Measurements from ENCODE around the gene TRMT2A.

The TRMT2A gene

DNA sequence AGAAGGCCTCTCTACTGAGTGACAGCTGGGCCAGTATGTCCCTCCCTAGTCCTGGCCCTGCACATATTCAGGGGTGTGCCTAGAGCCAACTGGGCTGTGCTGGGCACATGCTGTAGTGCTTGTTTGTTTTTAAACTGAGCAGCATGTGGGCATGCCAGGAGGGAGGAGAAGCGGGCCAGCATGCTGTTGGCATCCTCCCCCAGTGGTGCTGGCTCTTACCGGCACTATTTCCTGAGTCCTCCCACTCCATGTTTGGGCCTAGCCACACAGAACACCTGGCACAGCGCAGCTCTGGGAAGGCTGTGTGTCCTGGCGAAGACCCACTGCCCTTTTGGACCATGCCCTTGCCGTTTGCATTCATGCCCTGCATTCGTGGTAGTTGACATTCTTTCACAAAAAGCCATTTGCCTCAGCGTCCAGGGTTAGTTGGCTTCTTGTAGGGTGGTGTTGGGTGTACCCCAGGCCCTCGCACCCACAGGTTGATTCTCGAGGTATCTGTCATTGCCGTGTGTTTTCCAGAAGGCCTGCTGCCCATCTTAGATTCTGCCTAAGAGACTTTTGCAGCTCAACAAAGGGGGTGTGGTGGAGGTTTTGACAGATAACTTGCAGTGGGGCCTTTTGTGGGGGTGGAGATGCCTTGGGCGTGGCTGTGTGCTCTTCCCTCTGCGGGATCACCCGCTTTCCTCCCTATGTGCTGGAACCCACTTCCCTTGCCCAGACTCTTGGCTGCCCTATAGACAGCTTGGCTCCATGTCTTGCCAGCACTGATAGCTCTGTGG, 23.4 kb downstream of the TRMT2A start:
- TF ChIP-seq, protein P1, sequence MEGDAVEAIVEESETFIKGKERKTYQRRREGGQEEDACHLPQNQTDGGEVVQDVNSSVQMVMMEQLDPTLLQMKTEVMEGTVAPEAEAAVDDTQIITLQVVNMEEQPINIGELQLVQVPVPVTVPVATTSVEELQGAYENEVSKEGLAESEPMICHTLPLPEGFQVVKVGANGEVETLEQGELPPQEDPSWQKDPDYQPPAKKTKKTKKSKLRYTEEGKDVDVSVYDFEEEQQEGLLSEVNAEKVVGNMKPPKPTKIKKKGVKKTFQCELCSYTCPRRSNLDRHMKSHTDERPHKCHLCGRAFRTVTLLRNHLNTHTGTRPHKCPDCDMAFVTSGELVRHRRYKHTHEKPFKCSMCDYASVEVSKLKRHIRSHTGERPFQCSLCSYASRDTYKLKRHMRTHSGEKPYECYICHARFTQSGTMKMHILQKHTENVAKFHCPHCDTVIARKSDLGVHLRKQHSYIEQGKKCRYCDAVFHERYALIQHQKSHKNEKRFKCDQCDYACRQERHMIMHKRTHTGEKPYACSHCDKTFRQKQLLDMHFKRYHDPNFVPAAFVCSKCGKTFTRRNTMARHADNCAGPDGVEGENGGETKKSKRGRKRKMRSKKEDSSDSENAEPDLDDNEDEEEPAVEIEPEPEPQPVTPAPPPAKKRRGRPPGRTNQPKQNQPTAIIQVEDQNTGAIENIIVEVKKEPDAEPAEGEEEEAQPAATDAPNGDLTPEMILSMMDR (IDR thresholded peaks at IDR 0.05; ENCODE audit: control insufficient read depth, extremely low read depth, insufficient read depth) = no peak
- H3K4me3 ChIP-seq (ENCODE audit: low read depth, low read length) = no peak overlapping the region
- no peak for DNase-seq (ENCODE audit: low read depth)

GRCh38 chr22:20092477-20092854, 24.6 kb downstream of the TRMT2A start:
- TF ChIP-seq, protein P1 (IDR thresholded peaks at IDR 0.05; ENCODE audit: control insufficient read depth, extremely low read depth, insufficient read depth) = no peak
- H3K4me3 ChIP-seq (ENCODE audit: low read depth, low read length) = no peak overlapping the region
- DNase-seq (ENCODE audit: low read depth) = no peak

GRCh38 chr22:20091690-20092476, 25.1 kb downstream of the TRMT2A start:
- TF ChIP-seq, protein P1 (IDR thresholded peaks at IDR 0.05; ENCODE audit: control insufficient read depth, extremely low read depth, insufficient read depth) = no peak
- no peak overlapping the region for H3K4me3 ChIP-seq (ENCODE audit: low read depth, low read length)
- DNase-seq (ENCODE audit: low read depth) = no peak

GRCh38 chr22:20090730-20091240, 26.2 kb downstream of the TRMT2A start:
- no peak for DNase-seq (ENCODE audit: low read depth)
- TF ChIP-seq, protein P1 (IDR thresholded peaks at IDR 0.05; ENCODE audit: control insufficient read depth, extremely low read depth, insufficient read depth) = no peak
- no peak overlapping the region for H3K4me3 ChIP-seq (ENCODE audit: low read depth, low read length)

GRCh38 chr22:20089977-20090729, 26.9 kb downstream of the TRMT2A start:
- no peak for DNase-seq (ENCODE audit: low read depth)
- no peak overlapping the region for H3K4me3 ChIP-seq (ENCODE audit: low read depth, low read length)
- TF ChIP-seq, protein P1 (IDR thresholded peaks at IDR 0.05; ENCODE audit: control insufficient read depth, extremely low read depth, insufficient read depth) = no peak

DNA sequence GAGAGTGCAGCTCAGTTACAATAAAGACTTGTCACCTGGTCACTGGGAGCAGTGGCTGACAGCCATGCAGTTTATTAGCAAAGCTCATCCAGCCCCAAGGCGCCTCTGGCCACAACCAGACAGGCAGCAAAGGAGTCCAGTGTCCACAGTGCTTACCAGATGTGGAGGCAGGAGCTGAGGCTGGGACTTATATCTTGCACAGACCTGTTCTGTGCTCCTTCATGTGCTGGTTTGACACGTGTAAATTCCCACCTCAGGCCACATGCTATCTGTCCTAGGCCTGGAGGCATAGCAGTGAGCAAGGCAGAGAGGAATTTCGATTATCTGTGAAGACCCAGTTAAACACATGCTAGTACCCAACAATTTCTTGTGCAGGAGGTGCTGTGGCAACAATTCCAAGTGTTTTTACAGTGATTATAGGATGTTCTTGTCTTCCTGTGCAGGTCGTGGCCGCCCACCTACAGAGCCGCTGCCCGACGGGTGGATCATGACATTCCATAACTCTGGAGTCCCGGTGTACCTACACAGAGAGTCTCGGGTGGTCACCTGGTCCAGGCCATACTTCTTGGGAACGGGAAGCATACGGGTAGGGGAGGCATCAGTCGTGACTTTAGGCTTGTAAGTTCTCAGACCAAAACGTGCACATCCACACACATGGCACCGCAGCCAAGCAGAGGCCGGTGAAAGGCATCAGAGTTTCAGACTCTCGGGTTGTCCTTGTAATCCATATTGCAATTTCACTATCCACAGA, 27.6 kb downstream of the TRMT2A start:
- H3K4me3 ChIP-seq (ENCODE audit: low read depth, low read length) = no peak overlapping the region
- TF ChIP-seq, protein P1 (IDR thresholded peaks at IDR 0.05; ENCODE audit: control insufficient read depth, extremely low read depth, insufficient read depth) = no peak
- DNase-seq (ENCODE audit: low read depth) = no peak

All from LNCaP clone FGC (cell line).